HG03520 (cell line): ENCODE data around the gene KL.

Source experiments
- ATAC-seq: cut with Tn5 transposase; IDR thresholded peaks from one replicate; pipeline ENCODE4 v1.9.1; 2021; ENCODE audit warnings: mild to moderate bottlenecking, moderate library complexity; ENCODE audit not compliant: unreplicated experiment

Gene KL

GRCh38 chr13:33033986-33034385, 17.8 kb downstream of the KL start:
- no peak for ATAC-seq

- ATAC-seq = no peak
Measured at GRCh38 chr13:33034882-33035520, 18.8 kb downstream of the KL start.

GRCh38 chr13:33037673-33038072, 21.4 kb downstream of the KL start:
- ATAC-seq = no peak

DNA sequence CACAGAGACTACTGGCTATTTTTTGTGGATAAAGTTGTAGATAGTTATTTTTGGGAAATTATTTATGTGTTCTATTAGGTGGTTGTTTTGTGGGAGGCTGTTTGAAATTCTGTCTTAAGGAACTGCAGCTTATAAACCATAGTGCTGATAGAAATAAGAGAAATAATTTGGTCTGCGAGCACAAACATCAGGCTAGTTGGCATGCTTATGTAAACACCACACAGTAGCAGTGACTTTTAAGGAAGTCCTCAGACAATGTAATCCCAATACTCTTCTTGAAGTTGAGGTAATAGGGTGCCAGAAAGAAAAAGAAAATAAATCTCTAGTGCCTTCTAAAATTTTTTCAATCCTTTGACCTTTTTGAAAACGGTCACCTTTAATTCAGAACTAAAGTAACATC, 23.9 kb downstream of the KL start:
- no peak for ATAC-seq

- ATAC-seq = no peak
Measured at GRCh38 chr13:33045851-33046592, 29.8 kb downstream of the KL start.

GRCh38 chr13:33050161-33050560, 33.9 kb downstream of the KL start:
- no peak for ATAC-seq

GRCh38 chr13:33051632-33052031, 35.4 kb downstream of the KL start:
- no peak for ATAC-seq

DNA sequence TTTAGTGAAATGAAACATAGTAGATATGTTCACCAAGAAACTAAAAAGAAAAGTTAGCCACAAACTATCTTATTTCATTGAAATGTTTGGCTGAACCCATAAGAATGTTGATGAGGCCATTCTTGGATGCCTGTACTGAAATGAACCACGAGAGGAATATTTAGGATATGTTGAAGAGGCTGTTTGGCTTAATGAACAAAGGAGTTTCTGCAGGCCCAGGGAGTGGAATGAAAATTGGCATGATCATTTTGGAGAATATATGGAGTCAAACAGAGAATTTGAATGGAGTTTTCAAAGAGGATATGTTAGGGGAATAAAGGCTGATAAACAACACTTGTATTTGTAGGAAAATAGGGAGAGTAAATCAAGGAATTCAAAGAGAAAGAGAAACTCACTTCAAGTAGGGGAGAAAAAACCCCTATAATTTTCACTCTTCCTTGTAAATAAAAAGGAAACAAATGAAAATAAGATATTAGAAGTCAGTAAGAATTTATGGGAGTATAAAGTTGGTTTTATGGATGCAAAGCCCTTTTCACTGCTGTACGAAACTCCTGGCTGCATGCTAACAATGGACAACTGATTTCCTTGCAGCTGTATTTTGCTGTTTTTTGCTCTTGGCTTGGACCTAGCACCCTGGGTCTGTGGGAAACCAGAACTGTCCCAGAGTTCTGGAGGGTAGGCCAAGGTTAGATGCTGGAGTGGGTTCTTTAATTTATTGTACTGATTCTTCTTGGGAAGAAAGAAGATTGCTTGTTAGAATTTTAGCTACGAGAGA, 36.5 kb downstream of the KL start:
- ATAC-seq = no peak

- no peak for ATAC-seq
Measured at GRCh38 chr13:33053397-33054066, 37.3 kb downstream of the KL start.

- ATAC-seq = no peak
Measured at GRCh38 chr13:33057019-33057780, 41.0 kb downstream of the KL start.

DNA sequence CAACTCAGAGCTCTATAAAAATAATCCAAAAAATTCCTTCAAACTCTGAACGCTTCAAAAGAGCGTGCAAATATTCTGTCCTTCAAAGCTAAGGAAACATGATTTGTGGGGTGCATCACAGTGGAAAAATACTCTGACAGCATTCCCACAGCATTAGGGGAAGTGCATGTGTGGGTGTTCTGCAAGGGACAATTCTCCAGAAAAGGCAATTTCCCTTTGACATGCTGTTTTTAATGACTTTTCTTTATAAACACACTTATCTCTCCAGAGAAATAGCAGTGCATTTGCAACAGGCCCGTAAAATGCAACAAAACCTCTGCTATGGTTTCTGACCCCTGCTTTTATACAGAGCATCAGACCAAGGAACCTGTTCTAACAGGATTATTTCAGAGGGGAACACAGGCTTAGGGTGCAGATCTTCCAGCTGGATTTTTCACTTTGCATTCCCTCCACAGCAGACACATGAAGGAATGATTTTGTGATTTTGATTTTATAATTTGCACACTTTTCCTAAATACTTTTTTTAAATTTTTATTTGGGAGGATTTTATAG, 42.6 kb downstream of the KL start:
- no peak for ATAC-seq

DNA sequence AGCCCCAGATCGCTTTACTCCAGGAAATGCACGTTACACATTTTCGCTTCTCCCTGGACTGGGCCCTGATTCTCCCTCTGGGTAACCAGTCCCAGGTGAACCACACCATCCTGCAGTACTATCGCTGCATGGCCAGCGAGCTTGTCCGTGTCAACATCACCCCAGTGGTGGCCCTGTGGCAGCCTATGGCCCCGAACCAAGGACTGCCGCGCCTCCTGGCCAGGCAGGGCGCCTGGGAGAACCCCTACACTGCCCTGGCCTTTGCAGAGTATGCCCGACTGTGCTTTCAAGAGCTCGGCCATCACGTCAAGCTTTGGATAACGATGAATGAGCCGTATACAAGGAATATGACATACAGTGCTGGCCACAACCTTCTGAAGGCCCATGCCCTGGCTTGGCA, 44.6 kb downstream of the KL start:
- ATAC-seq = no peak

- ATAC-seq = no peak
Measured at GRCh38 chr13:33066329-33066728, 50.1 kb downstream of the KL start.

DNA sequence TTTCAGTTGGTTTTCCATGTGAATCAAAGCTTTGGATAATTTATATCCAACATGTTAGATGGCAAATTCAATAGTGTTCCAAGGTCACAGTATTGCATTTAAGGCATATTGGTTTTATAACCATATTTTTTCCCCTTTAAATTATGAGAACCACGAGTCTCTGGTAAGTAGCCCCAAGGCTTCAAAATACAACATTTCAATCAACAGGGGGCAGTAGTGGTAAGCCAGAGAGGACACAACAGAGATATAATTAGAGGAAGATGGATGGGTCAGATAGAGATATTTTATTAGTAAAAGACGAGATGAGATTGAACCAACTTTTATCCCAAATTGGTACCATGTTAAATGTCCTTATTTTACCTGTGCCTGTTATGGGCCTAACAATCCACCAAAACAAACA, 53.1 kb downstream of the KL start:
- ATAC-seq = no peak

- ATAC-seq = no peak
Measured at GRCh38 chr13:33070713-33071112, 54.5 kb downstream of the KL start.

GRCh38 chr13:33072282-33072681, 56.1 kb downstream of the KL start:
- no peak for ATAC-seq

GRCh38 chr13:33072759-33073158, 56.5 kb downstream of the KL start:
- no peak for ATAC-seq

- no peak for ATAC-seq
Measured at GRCh38 chr13:33073338-33073737, 57.1 kb downstream of the KL start.

DNA sequence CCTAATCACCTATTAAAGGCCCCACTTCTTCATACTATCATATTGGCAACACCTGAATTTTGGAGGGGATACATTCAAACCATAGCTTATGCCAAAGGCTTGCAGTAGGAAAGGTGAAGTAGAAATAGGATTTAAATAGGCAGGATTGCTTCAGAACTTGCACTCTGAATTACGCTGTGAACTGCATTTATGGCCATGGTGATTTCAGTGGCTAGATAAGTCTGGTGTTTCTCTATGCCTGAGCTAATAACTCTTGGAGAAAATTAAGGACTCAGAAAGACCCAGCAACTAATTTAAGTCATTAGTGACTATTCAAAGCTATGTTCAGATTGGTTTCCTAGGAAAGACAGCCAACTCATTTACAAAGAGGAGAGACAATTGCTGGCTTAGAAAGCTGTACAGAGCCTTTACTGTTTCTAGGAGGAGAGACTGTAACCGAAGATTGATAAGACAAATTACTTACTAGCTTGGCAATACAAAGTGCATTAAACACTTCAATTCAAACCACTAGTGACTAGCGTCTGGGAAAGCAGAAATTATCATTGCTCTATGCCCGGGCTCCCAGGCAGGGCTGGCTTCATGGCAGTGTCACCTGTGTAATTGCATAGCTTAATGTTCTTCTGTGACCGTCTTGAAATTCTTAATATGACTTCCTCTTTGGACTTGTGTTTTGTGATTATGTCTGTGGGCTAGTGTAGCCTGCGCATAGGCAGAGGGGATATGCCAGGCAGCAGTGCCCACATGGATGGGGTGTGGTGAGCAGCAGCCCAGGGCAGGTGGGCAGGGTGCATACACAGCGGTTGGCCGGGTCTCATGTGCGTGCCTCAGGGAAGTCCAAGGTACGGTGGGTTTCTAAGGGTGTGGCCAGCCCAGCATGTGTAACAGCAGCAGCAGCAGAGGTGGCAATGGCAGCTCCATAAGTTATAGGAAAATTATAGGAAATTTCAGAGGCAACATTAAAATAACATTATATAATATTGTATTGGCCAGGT, 60.1 kb downstream of the KL start:
- no peak for ATAC-seq
